HepG2 (cell line): ENCODE data around the gene GCDH. TPM values are rescaled to one million over a fixed set of nuclear protein-coding genes. Genes with fewer than 3 reads are reported as not detected.

Experiments
- ARID5B ChIP-seq: IDR thresholded peaks from 2 replicates; pipeline ENCODE4 v1.4.0; 2020; ENCODE audit warnings: mild to moderate bottlenecking, missing genetic modification reagents
- KLF13 ChIP-seq: sonication (generic); formaldehyde crosslinking; IDR thresholded peaks from 2 replicates; pipeline ENCODE4 v1.4.0; 2020; ENCODE audit warnings: mild to moderate bottlenecking, missing genetic modification reagents
- MLX ChIP-seq: IDR thresholded peaks from 2 replicates; pipeline ENCODE4 v1.6.1; 2016
- NFAT5 ChIP-seq: sonication (generic); formaldehyde crosslinking; IDR thresholded peaks from 2 replicates; pipeline ENCODE4 v1.4.0; 2020; ENCODE audit warnings: missing genetic modification reagents
- SAP130 ChIP-seq: IDR thresholded peaks from 2 replicates; pipeline ENCODE4 v1.6.1; 2016; ENCODE audit warnings: low read depth
- SP4 ChIP-seq: sonication (generic); formaldehyde crosslinking; IDR thresholded peaks from 2 replicates; pipeline ENCODE4 v1.8.1; 2023; ENCODE audit warnings: mild to moderate bottlenecking, missing genetic modification reagents
- ZBTB33 ChIP-seq: sonication (generic); formaldehyde crosslinking; IDR thresholded peaks from 2 replicates; pipeline ENCODE4 v1.4.0; 2020; ENCODE audit warnings: missing genetic modification reagents
- ZNF205 ChIP-seq: IDR thresholded peaks from 2 replicates; pipeline ENCODE4 v1.6.1; 2018; ENCODE audit warnings: missing biosample characterization, missing genetic modification reagents
- ZNF777 ChIP-seq: sonication (generic); formaldehyde crosslinking; IDR thresholded peaks from 2 replicates; pipeline ENCODE4 v1.4.0; 2020; ENCODE audit warnings: missing genetic modification reagents
- ZNF800 ChIP-seq: sonication (generic); formaldehyde crosslinking; IDR thresholded peaks from 2 replicates; pipeline ENCODE4 v1.4.0; 2020; ENCODE audit warnings: missing genetic modification reagents
- polyA plus RNA-seq, 8 experiments: library from polyadenylated mRNA; depleted of rRNA in 3 of 8; stranded (reverse) in 7 of 8; unstranded in 1 of 8; fragments of >200 nt; fragmentation: Illumina TruSeq in 4 of 8; extraction: Trizol in 4 of 8; gene quantifications; 2 replicates each; pipeline versions ENCODE4 v1.2.1 to v1.2.3, GENCODE V29; 2011 to 2016; ENCODE audit warnings: low read depth in 4 of 8, missing spikeins in 1 of 8, mixed read lengths in 1 of 8; ENCODE audit not compliant: insufficient read depth in 1 of 8
- total RNA-seq, 5 experiments: library from RNA; depleted of rRNA; stranded (reverse); fragments of >200 nt; fragmentation: Illumina TruSeq; extraction: Trizol; gene quantifications; 2 replicates each; pipeline ENCODE4 v1.2.3, GENCODE V29; 2016; ENCODE audit warnings: low read depth in 1 of 5

The GCDH gene
- total and polyA plus RNA-seq, 2 of the 13 experiments (the other 11 are each of a cell fraction or from before 2014, with no cell fraction given), result 15.1 to 38.0 TPM

GRCh38 chr19:12885749-12886650 lies 5.0 kb upstream of the GCDH start (continued):
- TF ChIP-seq NFAT5 (CRISPR knock-in tag) (0 out of 2 replicates have a peak, but pooled peaks have one; percentile 31), KLF13 (no peak), ZNF777 (CRISPR knock-in tag) (peak; percentile 15; the same call in 1 of the 2 replicates), ARID5B (CRISPR knock-in tag) (0 out of 2 replicates have a peak, but pooled peaks have one; percentile 0), SAP130 (CRISPR knock-in tag) (peak; percentile 1; the same call in 1 of the 2 replicates), ZNF800 (CRISPR knock-in tag) (peak; percentile 84), SP4 (CRISPR knock-in tag) (0 out of 2 replicates have a peak, but pooled peaks have one; percentile 6), ZNF205 (0 out of 2 replicates have a peak, but pooled peaks have one; percentile 9), MLX (CRISPR knock-in tag) (no peak), ZBTB33 (CRISPR knock-in tag) (peak; percentile 80)
- TF ChIP-seq, all 625 proteins: peak for 12
